NCI-H774 (cell line): ENCODE measurements around the gene RPP25L.

Source experiments
- DNase-seq: peaks from one replicate; lab custom pipeline; 2025; lab: John Stamatoyannopoulos, UW

RPP25L gene

GRCh38 chr9:34568133-34568532 lies 43.8 kb downstream of the RPP25L start:
- no peak for DNase-seq

- no peak for DNase-seq
Observed at GRCh38 chr9:34566972-34567371, 44.9 kb downstream of the RPP25L start.

- DNase-seq = no peak
Observed at GRCh38 chr9:34566322-34566721, 45.6 kb downstream of the RPP25L start.

DNA sequence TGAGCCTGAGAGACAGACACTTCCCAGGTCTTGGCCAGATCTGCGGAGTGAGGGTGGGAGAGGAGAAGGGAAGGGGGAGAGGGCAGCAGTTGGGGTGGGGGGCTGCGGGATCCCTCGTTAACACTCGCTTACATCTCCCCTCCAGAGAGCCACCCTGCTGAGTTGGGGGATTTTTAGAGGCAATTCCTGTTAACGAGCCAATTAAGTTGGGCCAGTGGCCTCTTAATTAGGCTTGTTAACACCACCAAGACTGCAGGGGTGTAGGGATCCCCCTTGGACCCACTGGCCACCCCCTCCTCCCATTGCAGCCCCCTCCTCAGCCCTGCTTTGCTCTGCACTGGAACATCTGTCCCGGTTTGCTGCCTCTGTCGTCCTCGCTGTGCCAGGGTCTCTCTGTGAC lies 46.0 kb downstream of the RPP25L start:
- no peak for DNase-seq

DNA sequence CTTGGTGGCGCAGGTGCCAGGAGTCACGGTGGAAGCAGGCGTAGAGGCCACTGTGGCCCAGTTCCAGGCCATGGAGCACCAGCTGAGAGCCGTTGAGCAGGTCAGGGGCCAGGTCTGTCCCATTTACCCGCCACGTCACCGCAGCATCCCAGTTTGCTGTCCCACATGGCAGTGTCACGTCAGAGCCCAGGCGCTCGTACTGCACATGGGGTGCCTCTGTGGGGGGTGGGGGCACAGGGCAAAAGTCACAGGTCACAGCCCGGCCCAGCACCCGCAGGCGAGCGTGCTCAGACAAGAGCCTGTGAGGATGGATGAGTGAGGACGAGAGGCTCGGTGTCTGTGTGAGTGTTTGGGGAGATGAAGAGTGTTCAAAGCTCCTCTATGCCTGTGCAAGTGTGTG lies 47.3 kb downstream of the RPP25L start:
- DNase-seq = no peak

- no peak for DNase-seq
Observed at GRCh38 chr9:34563262-34563661, 48.6 kb downstream of the RPP25L start.

DNA sequence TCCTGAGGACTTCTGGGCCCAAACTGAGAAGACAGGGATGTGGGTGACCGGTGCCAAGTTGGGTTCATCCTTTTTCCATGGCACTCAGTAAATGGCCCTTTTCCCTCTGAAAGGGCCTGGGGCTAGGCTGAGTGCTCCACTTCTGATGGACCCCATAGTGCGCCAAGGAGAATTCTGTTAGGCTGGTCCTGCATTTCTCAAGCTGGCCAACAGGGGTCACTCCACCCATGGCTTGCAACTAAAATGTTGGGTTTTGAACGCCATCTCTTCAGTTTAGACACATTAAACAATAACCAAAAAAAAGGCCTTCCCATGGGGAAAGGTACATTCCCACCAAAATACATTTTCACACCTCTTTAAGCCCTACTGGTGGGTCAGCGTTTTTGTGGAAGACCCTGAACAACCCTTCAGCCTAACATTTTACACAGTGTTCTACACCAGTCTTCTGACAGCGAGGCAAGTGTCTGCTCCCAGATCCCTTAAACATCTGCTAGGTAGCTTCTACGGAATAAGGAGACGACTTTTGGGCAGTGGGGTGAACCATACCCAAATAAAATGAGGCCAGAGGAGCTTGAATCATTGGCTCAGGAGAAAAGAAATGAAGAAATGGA lies 49.7 kb downstream of the RPP25L start:
- no peak for DNase-seq

DNA sequence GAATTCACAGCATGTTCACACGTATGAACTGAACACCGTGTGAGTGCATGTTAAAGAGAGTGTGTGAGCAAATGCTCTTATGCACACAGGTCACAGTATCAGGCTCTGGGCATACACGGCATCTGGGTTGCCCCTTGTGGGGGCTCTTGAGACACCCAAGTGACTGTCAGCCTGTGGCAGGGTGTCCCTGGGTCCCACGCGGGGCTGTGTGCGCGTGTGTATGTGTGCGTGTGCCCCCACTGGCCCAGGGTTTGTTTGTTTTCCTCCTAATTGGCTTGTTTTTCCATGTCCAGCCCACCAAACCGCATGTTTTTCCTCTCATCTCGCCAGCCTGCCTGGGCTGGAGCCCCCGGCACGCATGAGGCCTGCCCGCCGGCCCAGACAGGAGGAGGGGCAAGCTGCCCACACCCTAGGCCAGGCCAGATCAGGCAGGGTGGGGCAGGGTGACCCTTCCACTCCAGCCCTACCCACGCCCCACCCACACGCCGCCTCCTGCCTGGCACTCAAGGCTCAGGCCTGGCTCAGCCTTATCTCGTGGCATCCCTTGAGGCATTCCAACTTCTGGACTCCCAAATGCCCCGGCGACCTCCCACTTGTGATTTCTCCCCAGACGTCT lies 51.2 kb downstream of the RPP25L start:
- DNase-seq = no peak
